ENCODE data around the gene ZNF70. TPM values are rescaled to one million over a fixed set of nuclear protein-coding genes. Genes with fewer than 3 reads are reported as not detected.

Gene ZNF70
- total RNA-seq, 1 experiment from 2014 or later = 3.3 TPM

DNA sequence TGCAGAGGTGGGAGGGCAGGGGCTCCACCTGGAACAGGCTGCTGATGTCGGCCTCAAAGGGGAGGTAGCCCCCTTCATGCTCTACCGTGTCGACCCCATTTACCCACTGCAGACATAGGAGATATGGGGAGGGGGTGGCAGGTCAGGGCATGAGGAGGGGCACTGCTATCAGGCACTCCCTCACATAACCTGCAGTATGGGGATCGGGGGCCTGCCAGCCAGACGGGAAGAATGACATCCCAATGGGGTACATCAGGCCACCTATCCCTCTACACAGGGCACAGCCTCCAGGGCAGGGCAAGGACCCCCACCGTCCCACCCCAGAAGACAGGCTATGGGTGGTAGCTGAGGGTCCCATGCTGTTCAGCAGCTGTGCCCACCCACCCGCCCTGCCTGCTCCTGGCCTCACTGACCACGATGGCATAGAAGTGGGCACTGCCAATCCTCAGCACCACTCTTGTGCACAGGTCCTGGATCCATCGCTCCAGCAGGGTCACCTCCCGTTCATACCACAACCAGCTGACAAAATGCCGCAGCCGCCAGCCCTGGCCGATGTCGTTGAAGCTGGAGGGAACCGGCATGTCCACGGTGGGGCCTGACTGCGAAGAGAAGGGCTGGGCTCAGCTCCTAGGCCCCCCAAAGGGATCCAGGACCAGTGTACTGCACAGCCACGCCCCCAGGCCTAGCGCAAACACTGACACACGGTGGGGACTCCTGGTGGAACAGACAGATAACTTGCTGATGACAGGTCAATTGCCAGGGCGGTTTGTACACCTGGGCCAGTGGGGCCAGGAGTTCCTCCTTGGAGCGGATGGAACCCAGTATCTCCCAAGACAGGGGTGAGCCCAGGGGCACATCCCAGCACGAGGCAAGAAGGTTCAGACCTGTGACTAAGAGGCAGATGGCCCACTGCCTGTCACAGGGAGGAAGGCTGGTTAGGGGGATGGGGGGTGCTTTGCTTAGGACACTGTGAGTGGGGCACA is 36.0 kb downstream of the ZNF70 start:
- CTCF ChIA-PET = no interaction called here
- no peak for DNase-seq (ENCODE audit: low spot score)
- no peaks in the 10 kb centered on the region for H3K27me3 Mint-ChIP-seq (ENCODE audit: low read depth)
- peaks cover 33% of the 10 kb centered on the region for H3K36me3 Mint-ChIP-seq
- TF ChIP-seq, protein P1, sequence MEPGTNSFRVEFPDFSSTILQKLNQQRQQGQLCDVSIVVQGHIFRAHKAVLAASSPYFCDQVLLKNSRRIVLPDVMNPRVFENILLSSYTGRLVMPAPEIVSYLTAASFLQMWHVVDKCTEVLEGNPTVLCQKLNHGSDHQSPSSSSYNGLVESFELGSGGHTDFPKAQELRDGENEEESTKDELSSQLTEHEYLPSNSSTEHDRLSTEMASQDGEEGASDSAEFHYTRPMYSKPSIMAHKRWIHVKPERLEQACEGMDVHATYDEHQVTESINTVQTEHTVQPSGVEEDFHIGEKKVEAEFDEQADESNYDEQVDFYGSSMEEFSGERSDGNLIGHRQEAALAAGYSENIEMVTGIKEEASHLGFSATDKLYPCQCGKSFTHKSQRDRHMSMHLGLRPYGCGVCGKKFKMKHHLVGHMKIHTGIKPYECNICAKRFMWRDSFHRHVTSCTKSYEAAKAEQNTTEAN (CRISPR knock-in tag; IDR thresholded peaks at IDR 0.05) = no peak
- TF ChIP-seq, protein P2, sequence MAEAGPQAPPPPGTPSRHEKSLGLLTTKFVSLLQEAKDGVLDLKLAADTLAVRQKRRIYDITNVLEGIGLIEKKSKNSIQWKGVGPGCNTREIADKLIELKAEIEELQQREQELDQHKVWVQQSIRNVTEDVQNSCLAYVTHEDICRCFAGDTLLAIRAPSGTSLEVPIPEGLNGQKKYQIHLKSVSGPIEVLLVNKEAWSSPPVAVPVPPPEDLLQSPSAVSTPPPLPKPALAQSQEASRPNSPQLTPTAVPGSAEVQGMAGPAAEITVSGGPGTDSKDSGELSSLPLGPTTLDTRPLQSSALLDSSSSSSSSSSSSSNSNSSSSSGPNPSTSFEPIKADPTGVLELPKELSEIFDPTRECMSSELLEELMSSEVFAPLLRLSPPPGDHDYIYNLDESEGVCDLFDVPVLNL (CRISPR knock-in tag; IDR thresholded peaks at IDR 0.05; ENCODE audit: borderline replicate concordance, low read depth) = no peak
- no peak for TF ChIP-seq FOXP1 (CRISPR knock-in tag; IDR thresholded peaks at IDR 0.05; ENCODE audit: borderline replicate concordance)
- TF ChIP-seq SP1 (CRISPR knock-in tag; conservative IDR thresholded peaks at IDR 0.05) = no peak
- TF ChIP-seq NR3C1 (CRISPR knock-in tag; conservative IDR thresholded peaks at IDR 0.05; ENCODE audit: low read depth) = no peak
- TF ChIP-seq, protein P3, sequence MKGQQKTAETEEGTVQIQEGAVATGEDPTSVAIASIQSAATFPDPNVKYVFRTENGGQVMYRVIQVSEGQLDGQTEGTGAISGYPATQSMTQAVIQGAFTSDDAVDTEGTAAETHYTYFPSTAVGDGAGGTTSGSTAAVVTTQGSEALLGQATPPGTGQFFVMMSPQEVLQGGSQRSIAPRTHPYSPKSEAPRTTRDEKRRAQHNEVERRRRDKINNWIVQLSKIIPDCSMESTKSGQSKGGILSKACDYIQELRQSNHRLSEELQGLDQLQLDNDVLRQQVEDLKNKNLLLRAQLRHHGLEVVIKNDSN (CRISPR knock-in tag; IDR thresholded peaks at IDR 0.05) = no peak
- no peak for TF ChIP-seq CBFB (CRISPR knock-in tag; IDR thresholded peaks at IDR 0.05; ENCODE audit: low read depth)
- TF ChIP-seq, protein P4, sequence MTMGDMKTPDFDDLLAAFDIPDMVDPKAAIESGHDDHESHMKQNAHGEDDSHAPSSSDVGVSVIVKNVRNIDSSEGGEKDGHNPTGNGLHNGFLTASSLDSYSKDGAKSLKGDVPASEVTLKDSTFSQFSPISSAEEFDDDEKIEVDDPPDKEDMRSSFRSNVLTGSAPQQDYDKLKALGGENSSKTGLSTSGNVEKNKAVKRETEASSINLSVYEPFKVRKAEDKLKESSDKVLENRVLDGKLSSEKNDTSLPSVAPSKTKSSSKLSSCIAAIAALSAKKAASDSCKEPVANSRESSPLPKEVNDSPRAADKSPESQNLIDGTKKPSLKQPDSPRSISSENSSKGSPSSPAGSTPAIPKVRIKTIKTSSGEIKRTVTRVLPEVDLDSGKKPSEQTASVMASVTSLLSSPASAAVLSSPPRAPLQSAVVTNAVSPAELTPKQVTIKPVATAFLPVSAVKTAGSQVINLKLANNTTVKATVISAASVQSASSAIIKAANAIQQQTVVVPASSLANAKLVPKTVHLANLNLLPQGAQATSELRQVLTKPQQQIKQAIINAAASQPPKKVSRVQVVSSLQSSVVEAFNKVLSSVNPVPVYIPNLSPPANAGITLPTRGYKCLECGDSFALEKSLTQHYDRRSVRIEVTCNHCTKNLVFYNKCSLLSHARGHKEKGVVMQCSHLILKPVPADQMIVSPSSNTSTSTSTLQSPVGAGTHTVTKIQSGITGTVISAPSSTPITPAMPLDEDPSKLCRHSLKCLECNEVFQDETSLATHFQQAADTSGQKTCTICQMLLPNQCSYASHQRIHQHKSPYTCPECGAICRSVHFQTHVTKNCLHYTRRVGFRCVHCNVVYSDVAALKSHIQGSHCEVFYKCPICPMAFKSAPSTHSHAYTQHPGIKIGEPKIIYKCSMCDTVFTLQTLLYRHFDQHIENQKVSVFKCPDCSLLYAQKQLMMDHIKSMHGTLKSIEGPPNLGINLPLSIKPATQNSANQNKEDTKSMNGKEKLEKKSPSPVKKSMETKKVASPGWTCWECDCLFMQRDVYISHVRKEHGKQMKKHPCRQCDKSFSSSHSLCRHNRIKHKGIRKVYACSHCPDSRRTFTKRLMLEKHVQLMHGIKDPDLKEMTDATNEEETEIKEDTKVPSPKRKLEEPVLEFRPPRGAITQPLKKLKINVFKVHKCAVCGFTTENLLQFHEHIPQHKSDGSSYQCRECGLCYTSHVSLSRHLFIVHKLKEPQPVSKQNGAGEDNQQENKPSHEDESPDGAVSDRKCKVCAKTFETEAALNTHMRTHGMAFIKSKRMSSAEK (CRISPR knock-in tag; IDR thresholded peaks at IDR 0.05; ENCODE audit: borderline replicate concordance) = no peak
- TF ChIP-seq JUN (CRISPR knock-in tag; IDR thresholded peaks at IDR 0.05) = no peak
- TF ChIP-seq, protein P5, sequence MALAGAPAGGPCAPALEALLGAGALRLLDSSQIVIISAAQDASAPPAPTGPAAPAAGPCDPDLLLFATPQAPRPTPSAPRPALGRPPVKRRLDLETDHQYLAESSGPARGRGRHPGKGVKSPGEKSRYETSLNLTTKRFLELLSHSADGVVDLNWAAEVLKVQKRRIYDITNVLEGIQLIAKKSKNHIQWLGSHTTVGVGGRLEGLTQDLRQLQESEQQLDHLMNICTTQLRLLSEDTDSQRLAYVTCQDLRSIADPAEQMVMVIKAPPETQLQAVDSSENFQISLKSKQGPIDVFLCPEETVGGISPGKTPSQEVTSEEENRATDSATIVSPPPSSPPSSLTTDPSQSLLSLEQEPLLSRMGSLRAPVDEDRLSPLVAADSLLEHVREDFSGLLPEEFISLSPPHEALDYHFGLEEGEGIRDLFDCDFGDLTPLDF (CRISPR knock-in tag; IDR thresholded peaks at IDR 0.05) = no peak
- TF ChIP-seq, protein P6, sequence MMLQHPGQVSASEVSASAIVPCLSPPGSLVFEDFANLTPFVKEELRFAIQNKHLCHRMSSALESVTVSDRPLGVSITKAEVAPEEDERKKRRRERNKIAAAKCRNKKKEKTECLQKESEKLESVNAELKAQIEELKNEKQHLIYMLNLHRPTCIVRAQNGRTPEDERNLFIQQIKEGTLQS (CRISPR knock-in tag; conservative IDR thresholded peaks at IDR 0.05) = no peak
- TF ChIP-seq, protein P7, sequence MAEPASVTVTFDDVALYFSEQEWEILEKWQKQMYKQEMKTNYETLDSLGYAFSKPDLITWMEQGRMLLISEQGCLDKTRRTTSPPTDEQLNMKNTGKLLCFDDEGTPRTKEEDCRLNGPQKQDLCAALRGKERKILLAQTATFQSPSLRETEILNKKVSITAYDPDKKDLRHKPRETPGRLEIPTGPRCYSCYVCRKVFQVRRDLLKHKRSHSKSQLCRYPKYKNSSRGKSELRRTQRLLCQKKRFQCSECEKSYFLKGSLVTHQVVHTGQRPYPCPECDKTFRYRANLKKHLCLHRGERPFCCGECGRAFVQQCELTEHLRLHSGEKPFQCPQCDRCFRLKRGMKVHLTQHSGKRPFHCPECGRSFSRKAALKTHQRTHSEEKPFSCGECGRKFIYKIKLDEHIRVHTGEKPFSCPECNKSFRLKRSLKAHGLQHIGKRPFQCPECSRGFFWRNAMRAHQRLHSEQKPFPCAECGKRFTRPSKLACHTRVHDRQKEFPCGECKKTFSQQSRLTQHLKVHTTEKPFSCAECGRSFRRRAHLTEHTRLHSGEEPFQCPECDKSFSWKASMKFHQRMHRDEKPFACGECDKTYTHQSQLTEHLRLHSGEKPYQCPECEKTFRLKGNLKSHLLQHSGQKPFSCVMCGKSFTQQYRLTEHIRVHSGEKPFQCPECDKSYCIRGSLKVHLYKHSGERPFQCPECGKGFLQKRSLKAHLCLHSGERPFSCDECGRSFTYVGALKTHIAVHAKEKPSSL (CRISPR knock-in tag; conservative IDR thresholded peaks at IDR 0.05) = no peak
- POLR2A ChIA-PET = no interaction called here
- H3K4me3 Mint-ChIP-seq = peak overlapping the region; percentile 71
- H3K9me3 Mint-ChIP-seq = no peaks in the 10 kb centered on the region
- ATAC-seq = no peak
- 0 out of 2 replicates have a peak, but pooled peaks cover 4% of the 10 kb centered on the region for H3K4me1 Mint-ChIP-seq
- no peak overlapping the region for H3K27ac Mint-ChIP-seq
